ENCODE measurements around the gene OPRM1. TPM values are rescaled to one million over a fixed set of nuclear protein-coding genes. Genes with fewer than 3 reads are reported as not detected.
"Not testable (repeated sequence)": the region's sequence is repeated elsewhere in the genome, so short reads cannot be mapped to it uniquely, and the experiment has no call there.

OPRM1 gene
- total RNA-seq, 1 donor from 2014 or later = not detected

DNA sequence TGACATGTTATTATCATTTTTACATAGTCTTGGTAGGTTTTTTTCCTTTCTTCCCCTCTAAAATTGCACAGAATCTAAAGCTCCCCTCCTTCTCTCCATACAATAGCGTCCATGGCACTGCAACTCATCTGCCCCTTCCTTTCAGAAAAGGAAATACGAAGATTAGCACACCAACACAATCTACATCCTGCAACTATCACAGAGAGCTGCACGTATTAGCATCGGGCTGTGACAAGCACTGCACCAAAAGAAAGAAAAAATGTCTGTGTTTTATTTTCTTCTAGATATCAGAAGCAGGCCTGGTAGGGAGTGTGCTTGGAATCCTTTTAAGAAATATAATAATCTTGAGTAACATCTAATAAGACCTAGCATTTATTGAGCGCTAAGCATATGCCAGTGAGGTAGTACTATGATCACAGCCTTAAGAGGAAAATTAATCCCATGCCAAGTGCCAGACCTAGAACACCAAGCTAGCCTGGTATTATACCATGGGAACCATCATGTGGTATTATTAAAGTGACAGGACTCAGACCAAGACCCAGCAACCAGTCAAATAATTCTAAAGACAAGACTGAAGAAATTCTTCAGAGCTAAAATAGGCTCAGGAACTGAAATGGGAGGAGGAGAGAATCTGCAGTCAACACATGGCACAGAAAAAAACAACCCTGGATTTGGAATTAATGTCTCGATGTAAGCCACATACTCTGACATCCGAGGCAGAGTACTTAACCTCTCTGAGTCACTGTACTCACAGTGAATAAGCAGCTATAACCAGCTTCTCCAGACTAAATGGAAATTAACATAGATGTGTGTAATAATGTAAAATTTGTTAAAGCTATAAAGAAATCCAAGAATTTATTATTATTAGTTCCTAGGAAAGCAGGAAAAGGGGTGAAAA is 193.2 kb downstream of the OPRM1 start:
- TF ChIP-seq, protein P1, sequence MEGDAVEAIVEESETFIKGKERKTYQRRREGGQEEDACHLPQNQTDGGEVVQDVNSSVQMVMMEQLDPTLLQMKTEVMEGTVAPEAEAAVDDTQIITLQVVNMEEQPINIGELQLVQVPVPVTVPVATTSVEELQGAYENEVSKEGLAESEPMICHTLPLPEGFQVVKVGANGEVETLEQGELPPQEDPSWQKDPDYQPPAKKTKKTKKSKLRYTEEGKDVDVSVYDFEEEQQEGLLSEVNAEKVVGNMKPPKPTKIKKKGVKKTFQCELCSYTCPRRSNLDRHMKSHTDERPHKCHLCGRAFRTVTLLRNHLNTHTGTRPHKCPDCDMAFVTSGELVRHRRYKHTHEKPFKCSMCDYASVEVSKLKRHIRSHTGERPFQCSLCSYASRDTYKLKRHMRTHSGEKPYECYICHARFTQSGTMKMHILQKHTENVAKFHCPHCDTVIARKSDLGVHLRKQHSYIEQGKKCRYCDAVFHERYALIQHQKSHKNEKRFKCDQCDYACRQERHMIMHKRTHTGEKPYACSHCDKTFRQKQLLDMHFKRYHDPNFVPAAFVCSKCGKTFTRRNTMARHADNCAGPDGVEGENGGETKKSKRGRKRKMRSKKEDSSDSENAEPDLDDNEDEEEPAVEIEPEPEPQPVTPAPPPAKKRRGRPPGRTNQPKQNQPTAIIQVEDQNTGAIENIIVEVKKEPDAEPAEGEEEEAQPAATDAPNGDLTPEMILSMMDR (conservative IDR thresholded peaks at IDR 0.05; ENCODE audit: low read depth, low read length) = no peak
- no peak for DNase-seq (ENCODE audit: low read depth)
- no peak overlapping the region for H3K4me3 ChIP-seq (ENCODE audit: low read depth, low read length)

DNA sequence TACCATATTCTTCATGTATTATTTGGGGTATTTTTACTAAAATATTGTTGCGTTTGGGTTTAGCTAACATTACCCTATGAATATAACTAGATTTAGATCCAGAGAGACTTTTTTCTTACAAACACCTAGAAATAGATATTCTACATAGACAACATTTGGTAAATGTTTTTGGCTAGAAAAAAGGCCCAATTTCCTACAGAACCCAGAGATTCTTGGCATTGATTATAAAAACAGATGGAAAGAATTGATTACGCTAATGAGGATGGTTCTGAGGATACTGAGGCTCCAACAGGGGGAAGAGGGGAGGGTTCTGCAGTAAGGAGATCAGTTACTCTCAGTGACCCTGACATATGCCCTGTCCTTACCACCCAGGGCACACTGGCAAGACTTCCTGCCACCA is 194.3 kb downstream of the OPRM1 start:
- no peak for DNase-seq (ENCODE audit: low read depth)
- no peak overlapping the region for H3K4me3 ChIP-seq (ENCODE audit: low read depth, low read length)
- TF ChIP-seq, protein P1 (conservative IDR thresholded peaks at IDR 0.05; ENCODE audit: low read depth, low read length) = no peak

- no peak for DNase-seq (ENCODE audit: low read depth)
- TF ChIP-seq, protein P1 (conservative IDR thresholded peaks at IDR 0.05; ENCODE audit: low read depth, low read length) = no peak
- no peak overlapping the region for H3K4me3 ChIP-seq (ENCODE audit: low read depth, low read length)
Measured at GRCh38 chr6:154234019-154234772, 195.2 kb downstream of the OPRM1 start.

GRCh38 chr6:154236646-154237301 is 197.7 kb downstream of the OPRM1 start:
- no peak overlapping the region for H3K4me3 ChIP-seq (ENCODE audit: low read depth, low read length)
- no peak for DNase-seq (ENCODE audit: low read depth)
- TF ChIP-seq, protein P1 (conservative IDR thresholded peaks at IDR 0.05; ENCODE audit: low read depth, low read length) = no peak

GRCh38 chr6:154238831-154239230 is 199.8 kb downstream of the OPRM1 start:
- DNase-seq (ENCODE audit: low read depth) = no peak
- H3K4me3 ChIP-seq (ENCODE audit: low read depth, low read length) = no peak overlapping the region
- TF ChIP-seq, protein P1 (conservative IDR thresholded peaks at IDR 0.05; ENCODE audit: low read depth, low read length) = no peak

- TF ChIP-seq, protein P1 (conservative IDR thresholded peaks at IDR 0.05; ENCODE audit: low read depth, low read length) = no peak
- H3K4me3 ChIP-seq (ENCODE audit: low read depth, low read length) = no peak overlapping the region
- DNase-seq (ENCODE audit: low read depth) = no peak
Measured at GRCh38 chr6:154239392-154239791, 200.4 kb downstream of the OPRM1 start.

DNA sequence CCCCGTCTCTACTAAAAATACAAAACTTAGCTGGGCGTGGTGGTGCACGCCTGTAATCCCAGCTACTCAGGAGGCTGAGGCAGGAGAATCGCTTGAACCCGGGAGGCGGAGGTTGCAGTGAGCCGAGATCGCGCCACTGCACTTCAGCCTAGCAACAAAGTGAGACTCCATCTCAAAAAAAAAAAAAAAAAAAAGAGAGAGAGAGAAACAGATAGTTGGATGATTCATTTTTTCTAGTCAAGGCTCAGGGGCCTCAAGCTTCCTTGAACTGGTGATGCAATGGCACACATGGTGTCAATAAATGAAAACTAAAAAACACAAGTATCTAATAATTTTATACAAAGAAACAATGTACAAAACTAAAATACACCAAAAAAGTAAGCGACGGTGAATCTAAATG is 202.0 kb downstream of the OPRM1 start:
- not testable (repeated sequence) for H3K4me3 ChIP-seq (ENCODE audit: low read depth, low read length); DNase-seq (ENCODE audit: low read depth)

Measured in epithelial cell of proximal tubule (primary cell).